ENCODE measurements around the gene TJAP1. TPM values are rescaled to one million over a fixed set of nuclear protein-coding genes. Genes with fewer than 3 reads are reported as not detected.

Gene TJAP1, protein sequence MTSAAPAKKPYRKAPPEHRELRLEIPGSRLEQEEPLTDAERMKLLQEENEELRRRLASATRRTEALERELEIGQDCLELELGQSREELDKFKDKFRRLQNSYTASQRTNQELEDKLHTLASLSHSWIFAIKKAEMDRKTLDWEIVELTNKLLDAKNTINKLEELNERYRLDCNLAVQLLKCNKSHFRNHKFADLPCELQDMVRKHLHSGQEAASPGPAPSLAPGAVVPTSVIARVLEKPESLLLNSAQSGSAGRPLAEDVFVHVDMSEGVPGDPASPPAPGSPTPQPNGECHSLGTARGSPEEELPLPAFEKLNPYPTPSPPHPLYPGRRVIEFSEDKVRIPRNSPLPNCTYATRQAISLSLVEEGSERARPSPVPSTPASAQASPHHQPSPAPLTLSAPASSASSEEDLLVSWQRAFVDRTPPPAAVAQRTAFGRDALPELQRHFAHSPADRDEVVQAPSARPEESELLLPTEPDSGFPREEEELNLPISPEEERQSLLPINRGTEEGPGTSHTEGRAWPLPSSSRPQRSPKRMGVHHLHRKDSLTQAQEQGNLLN
- 7.8 and 10.2 TPM in 2 replicates for total RNA-seq

DNA sequence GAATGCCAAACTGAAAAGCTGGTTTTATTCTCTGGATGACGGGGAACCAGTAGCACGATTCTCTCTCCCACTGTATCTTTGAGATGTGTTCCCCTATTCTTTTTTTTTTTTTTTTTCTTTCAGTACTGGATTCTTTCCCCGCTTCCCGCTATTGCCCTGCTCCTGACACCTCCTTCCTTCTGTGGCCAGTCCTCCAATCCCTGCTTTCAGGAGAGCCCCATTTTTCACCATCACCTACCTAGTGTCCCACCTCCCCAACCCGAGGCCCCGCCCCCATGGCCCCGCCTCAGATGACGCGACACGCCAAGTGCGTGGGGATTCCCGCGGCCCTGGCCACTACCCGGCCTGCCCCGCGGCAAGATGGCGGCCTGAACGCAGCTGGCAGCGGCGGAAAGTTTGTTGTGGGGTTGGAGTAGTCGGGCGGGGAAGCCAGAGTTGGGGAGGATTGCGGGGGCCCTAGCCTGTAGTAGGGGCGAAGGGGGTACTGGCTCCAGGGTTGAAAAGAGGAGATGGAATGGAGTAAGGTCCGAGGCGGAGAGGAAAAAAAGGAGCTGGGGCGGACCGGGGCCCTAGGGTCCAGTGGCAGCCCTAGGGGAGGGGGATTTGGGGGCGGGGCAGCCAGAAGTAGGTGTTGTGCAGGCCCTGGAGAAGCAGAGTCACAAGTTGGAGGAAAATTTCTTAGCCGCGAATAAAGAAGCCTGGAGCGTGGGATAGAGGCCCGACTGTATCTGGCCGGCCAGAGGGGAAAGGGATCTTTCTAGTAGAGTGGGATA, at the start of gene TJAP1:
Gene TJAP1 (plus strand): TSS at position 336 of the 773 bp plus-strand sequence. CDS start 21,432 bp downstream, outside the sequence.

DNA sequence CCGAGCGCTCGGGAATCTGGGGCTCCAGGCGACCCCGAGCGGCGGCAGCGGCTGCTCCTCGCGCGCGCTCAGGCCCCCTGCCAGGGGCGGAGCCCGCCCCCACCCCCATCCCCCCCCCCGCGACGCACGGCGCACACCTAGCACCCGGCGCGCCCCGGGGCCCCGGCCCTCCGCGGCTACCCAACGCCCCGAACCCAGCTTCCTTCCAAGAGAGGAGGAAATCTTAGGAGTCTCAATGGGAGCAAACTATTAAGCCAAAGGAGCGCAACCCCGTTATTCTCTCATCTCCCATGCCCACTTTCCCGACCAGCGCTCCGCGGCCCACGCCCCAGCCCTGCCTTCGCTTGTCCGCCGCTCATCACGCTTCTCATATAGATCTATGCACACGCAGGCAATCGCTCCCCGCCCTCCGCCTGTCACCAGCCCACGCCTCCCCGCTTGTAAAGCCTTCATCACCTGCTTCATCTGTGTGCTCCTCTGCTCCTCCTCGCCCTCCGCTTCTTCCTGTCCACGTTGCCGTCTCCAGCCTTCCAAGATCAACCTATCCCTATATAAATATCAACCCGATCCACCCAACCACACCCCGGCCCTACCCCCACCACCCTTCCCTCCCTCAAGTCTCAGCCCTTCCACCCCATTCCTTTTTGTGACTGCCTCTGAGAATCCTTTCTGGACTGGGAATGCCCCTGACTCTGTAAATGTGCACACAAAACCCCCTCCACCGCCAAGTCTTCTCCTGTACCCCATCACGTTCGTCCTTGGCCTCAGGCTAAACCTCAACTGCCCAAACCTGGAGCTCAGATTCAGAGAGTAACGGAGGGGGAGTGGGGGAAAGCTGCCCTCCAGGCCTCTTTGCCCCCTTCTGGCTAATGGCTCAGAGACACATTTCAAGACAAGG, 21.6 kb upstream of the TJAP1 start, which contains the start of gene DLK2:
Gene DLK2 (minus strand): TSS at position 18 of the 898 bp plus-strand sequence. CDS start 723 bp downstream, outside the sequence.

DNA sequence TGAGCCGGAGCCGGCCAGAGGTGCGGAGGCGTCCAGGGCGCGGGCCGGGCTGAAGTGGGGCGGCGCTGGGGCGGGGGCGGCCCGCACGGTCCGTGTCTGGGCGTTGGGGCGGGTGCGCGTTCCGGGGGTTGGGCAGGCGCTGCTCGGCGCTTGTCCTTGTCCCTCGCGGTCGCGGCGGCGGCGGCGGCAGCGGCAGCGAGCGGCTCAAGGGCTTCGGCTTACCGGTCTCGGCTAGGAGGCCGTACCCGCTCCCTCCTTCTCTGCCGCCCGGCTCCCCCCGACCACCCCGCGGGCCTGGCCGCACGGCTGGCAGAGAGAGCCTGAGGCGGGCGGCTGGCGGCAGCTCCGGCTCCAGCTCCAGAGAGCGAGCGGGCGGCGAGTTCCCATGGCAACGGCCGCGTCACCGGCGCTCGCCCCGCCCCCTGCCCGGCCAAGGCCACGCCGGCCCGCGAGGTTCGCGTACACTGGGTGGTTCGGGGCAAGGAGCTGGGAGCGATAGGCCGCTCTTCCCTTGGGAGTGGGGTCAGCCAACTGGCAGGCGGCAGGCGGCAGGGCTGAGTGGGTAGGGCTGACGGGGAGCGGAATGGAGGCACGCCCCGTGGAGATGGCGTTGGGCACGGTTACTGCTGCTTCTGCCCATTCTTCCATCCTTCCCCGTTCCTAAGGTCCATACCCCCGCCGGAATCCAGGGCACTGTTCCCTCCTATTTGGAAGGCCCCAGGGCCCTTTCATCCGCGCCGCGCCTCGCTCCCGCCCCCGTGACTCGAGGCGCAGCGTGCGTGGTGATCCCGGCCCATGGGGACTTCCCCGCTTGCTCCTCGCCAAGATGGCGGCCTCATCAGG, 32.8 kb downstream of the TJAP1 start, which contains the start of gene LRRC73:
Gene LRRC73 (minus strand): TSS at position 363 of the 843 bp plus-strand sequence. CDS start 561 bp downstream, outside the sequence.

DNA sequence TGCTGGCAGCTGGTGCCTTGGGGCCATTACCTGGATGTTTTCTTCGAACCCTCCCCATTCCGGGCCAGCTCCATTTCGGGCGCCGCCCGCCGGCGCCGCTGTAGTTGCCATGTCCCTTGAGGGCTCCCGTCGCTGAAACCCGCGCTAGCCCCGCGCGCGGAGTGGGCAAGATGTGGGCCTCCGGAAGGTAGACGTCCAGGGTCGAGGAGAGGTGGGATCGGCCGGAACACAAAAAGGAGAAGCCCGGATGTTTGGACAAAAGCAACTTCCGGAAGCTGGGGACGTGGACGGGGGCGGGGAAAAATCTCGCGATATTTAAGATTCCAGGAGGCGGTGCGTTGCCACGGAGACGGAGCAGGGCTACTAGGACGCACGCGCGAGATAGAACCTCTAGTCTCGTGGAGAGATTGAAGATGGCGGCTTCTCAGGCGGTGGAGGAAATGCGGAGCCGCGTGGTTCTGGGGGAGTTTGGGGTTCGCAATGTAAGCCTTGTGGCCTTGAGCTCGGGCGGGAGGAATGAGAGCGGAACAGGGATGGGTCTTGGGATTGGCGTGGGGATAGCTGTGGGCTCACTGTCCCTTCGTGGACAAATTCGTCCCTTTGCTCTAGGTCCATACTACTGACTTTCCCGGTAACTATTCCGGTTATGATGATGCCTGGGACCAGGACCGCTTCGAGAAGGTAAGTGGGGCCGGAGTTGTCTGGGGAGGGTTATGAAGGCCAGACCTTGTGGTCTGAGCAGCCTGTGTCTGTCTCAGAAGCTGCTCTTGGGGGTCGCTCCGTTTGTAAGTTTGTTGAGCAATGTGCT, 39.5 kb downstream of the TJAP1 start, which contains the start of the genes POLR1C and YIPF3:
Gene POLR1C (plus strand): TSS at position 393 of the 808 bp plus-strand sequence. CDS start 21 bp downstream, at position 414.
Gene YIPF3 (minus strand): TSS at position 230 of the 808 bp plus-strand sequence. CDS start 119 bp downstream, at position 111.

Other genes starting within 250 kb of the TJAP1 start
- gene DNPH1, start 248.1 kb upstream of the TJAP1 start, total RNA-seq = 44.8 and 60.4 TPM in 2 replicates
- gene TTBK1, start 234.1 kb upstream of the TJAP1 start, total RNA-seq = under 0.01 and 0.15 TPM in 2 replicates
- not detected in 2 replicates for gene SLC22A7, start 179.3 kb upstream of the TJAP1 start, total RNA-seq
- gene CRIP3, start 168.7 kb upstream of the TJAP1 start, total RNA-seq = not detected in 2 replicates
- gene ZNF318, start 107.9 kb upstream of the TJAP1 start, total RNA-seq = 3.9 and 4.3 TPM in 2 replicates
- gene ABCC10, start 50.0 kb upstream of the TJAP1 start, total RNA-seq = 12.6 and 14.3 TPM in 2 replicates
- gene DLK2, start 22.0 kb upstream of the TJAP1 start, total RNA-seq = 0.46 and 0.65 TPM in 2 replicates
- 0.15 and 0.32 TPM in 2 replicates for gene LRRC73, start 32.8 kb downstream of the TJAP1 start, total RNA-seq
- 94.5 and 122 TPM in 2 replicates for gene YIPF3, start 39.4 kb downstream of the TJAP1 start, total RNA-seq
- 51.5 and 51.6 TPM in 2 replicates for gene POLR1C, start 39.5 kb downstream of the TJAP1 start, total RNA-seq
- 25.3 and 28.7 TPM in 2 replicates for gene XPO5, start 98.5 kb downstream of the TJAP1 start, total RNA-seq
- 20.8 and 22.5 TPM in 2 replicates for gene POLH, start 98.6 kb downstream of the TJAP1 start, total RNA-seq
- gene GTPBP2, start 151.7 kb downstream of the TJAP1 start, total RNA-seq = 28.6 and 47.4 TPM in 2 replicates
- gene MAD2L1BP, start 158.3 kb downstream of the TJAP1 start, total RNA-seq = 29.9 and 64.0 TPM in 2 replicates
- gene RSPH9, start 167.5 kb downstream of the TJAP1 start, total RNA-seq = 0.15 and 0.32 TPM in 2 replicates
- 54.9 and 66.3 TPM in 2 replicates for gene MRPS18A, start 210.2 kb downstream of the TJAP1 start, total RNA-seq

All from epithelial cell of umbilical artery (primary cell).